Fibroblast of mammary gland (primary cell): ENCODE measurements around the gene PTPRD.

Source experiments
- DNase-seq: peaks from one replicate; pipeline ENCODE4 v3.0.0-alpha.2; 2010; ENCODE audit warnings: low read depth
- H3K4me3 ChIP-seq: 2 replicates; pipeline ENCODE4 v1.5.1; 2011; ENCODE audit warnings: low read depth, mild to moderate bottlenecking, low read length, moderate library complexity; ENCODE audit not compliant: control insufficient read depth
- TF ChIP-seq, protein P1 (sequence below): conservative IDR thresholded peaks from 2 replicates; pipeline ENCODE4 v1.5.1; 2011; ENCODE audit warnings: low read depth, low read length, inconsistent platforms; ENCODE audit not compliant: control insufficient read depth, insufficient read depth

Gene PTPRD

DNA sequence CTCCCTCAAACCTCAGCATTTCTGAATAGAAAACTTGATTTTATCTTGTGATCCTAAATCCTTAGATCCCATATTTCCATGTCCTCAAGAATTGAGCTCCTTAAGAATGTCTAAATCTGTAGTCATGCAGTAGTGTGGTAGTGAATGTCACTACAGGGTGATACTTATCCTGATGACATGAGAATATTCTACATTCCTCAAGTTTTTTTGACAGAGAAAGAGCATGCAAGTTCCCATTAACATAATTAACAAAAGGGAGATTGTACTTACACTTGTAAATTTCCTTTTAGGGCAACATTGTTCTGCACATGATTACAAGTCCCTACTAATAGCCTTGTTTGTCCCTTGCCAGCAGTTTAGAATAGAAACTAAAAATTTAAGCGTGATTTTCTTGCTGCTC lies 352.3 kb downstream of the PTPRD start:
- no peak for DNase-seq
- H3K4me3 ChIP-seq = no peak overlapping the region
- TF ChIP-seq, protein P1, sequence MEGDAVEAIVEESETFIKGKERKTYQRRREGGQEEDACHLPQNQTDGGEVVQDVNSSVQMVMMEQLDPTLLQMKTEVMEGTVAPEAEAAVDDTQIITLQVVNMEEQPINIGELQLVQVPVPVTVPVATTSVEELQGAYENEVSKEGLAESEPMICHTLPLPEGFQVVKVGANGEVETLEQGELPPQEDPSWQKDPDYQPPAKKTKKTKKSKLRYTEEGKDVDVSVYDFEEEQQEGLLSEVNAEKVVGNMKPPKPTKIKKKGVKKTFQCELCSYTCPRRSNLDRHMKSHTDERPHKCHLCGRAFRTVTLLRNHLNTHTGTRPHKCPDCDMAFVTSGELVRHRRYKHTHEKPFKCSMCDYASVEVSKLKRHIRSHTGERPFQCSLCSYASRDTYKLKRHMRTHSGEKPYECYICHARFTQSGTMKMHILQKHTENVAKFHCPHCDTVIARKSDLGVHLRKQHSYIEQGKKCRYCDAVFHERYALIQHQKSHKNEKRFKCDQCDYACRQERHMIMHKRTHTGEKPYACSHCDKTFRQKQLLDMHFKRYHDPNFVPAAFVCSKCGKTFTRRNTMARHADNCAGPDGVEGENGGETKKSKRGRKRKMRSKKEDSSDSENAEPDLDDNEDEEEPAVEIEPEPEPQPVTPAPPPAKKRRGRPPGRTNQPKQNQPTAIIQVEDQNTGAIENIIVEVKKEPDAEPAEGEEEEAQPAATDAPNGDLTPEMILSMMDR = no peak

DNA sequence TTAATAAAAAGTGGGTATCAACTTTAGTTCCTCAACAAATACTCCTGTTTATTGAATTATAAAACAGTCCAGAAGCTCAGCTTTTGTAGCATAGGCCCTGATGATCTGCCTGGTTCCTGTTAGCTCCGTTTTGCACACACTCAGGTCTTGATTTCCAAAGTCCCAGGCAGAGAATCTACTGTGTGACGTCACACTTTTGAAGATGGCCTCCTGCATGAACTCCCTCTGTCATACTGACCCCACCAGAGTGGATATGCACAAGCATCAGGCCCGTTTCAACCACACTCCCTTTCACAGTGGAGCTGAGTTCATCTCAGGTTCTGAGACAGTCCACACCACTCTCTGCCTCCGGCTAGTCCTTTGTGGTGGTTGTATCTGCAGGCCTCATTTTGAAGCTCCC lies 353.1 kb downstream of the PTPRD start:
- TF ChIP-seq, protein P1 = no peak
- H3K4me3 ChIP-seq = no peak overlapping the region
- no peak for DNase-seq

DNA sequence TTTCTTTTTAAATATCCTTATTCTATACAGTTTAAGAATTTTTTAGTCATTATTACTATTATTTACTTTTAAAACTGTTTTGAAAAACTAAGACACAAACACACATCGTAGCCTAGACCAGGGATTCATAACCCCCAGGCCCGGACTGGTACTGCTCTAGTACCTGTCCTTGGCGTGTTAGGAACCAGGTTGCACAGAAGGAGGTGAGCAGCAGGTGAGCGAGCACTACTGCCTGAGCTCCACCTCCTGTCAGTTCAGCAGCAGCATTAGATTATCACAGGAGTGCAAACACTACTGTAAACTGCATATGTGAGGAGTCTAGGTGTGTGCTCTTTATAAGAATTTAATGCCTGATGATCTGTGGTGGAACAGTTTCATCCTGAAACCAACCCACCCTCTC lies 357.0 kb downstream of the PTPRD start:
- no peak for DNase-seq
- TF ChIP-seq, protein P1 = no peak
- no peak overlapping the region for H3K4me3 ChIP-seq

DNA sequence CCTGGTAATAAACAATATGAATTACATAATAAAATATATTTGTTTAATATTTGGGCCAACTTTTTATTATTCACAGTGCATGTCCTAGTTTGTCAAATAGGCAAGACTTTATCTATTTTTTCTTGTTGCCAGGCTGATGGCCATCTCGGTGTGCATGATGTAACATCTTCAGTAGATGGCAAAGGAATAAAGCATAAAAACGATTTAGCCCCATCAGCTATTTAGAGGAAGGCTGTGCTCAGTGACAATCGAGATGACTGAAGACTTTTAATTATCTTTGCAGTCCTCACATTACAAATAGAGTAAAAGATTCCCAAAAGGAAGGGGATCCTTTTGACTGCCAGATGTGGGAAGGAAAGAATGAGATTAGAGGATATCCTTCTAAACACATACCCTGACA lies 358.5 kb downstream of the PTPRD start:
- H3K4me3 ChIP-seq = no peak overlapping the region
- TF ChIP-seq, protein P1 = no peak
- DNase-seq = no peak

DNA sequence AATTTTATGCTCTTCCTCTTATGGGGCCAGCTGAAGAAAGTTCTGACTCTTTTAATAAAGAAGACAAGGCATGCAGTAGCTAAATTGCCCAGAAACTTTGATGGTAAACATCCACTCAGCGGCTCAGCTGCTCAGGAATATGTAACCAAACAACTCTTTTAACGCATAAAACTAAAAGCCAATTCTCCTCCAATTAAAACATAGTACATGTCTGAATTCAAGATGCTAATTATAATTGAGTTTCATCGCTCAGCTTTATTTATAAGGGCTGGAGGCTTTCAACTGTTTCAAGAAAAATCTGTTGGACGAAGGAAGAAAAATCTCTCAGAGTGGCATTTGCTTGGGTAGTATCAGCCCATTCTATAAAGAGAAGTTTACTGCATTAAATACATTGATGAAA lies 359.5 kb downstream of the PTPRD start:
- TF ChIP-seq, protein P1 = no peak
- DNase-seq = no peak

DNA sequence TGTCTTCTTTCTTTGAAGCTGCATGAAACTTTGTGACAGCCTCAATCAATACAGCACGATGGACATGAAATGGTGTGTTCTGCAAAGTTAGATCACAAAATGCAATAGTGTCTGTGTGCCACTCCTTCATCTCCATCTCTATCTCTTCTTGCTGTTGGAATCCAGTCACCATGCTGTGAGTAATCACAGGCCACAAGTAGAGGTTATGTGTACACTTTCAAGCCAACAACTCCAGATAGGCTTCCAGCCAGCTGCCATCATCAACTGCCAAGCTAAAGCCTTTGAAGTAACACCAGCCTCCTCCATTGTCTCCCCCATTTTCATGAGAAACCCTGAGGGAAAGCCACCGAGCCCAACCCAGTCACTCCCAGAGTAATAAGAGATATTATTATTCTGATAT lies 360.6 kb downstream of the PTPRD start:
- no peak overlapping the region for H3K4me3 ChIP-seq
- TF ChIP-seq, protein P1 = no peak
- peak; percentile 10 for DNase-seq

More for the DNA sequence above, 359.5 kb downstream of the PTPRD start:
- no peak overlapping the region for H3K4me3 ChIP-seq

DNA sequence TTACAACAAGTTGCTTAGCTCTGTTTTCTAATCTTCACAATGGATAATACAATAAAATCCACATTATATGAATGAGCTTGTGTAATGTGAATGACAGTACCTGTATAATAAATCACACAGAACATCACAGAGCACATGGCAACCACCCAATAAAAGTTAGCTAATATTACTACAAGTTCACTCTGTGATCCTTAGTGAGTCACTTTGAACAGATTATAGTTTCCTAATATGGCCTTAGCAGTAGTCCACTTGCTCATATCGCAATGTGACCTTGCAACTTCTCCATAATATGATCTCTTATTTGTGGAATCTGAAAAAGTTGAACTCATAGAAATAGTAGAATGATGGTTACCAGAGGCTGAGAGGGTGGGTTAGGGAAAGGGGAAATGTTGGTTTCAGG lies 361.3 kb downstream of the PTPRD start:
- H3K4me3 ChIP-seq = no peak overlapping the region
- DNase-seq = peak; percentile 77
- TF ChIP-seq, protein P1 = no peak
